Muscle of leg (tissue), 11 donors: ENCODE results near the gene SIK3. TPM values are rescaled to one million over a fixed set of nuclear protein-coding genes. Genes with fewer than 3 reads are reported as not detected.

ENCODE experiments used
- DNase-seq: peaks from one replicate; pipeline ENCODE4 v3.0.0; 2013
- H3K27ac ChIP-seq: one replicate; pipeline ENCODE4 v1.5.1; 2013; ENCODE audit warnings: mild to moderate bottlenecking, low read length, control low read depth
- H3K27me3 ChIP-seq: one replicate; pipeline ENCODE4 v1.6.1; 2013; ENCODE audit warnings: low read length; ENCODE audit not compliant: control insufficient read depth, insufficient read depth
- H3K36me3 ChIP-seq: one replicate; pipeline ENCODE4 v1.6.1; 2013; ENCODE audit warnings: low read length; ENCODE audit not compliant: control insufficient read depth, insufficient read depth
- H3K4me1 ChIP-seq: one replicate; pipeline ENCODE4 v1.6.1; 2013; ENCODE audit warnings: low read length; ENCODE audit not compliant: control insufficient read depth, insufficient read depth
- H3K4me3 ChIP-seq: one replicate; pipeline ENCODE4 v1.5.1; 2013; ENCODE audit warnings: low read length, control low read depth
- H3K9me3 ChIP-seq: replicated peaks from 2 replicates; pipeline ENCODE4 v1.6.1; 2013; ENCODE audit warnings: low read depth, low read length; ENCODE audit not compliant: control insufficient read depth
- WGBS: methylation state at CpG from one replicate; pipeline ENCODE4 v1.1.5; 2013; ENCODE audit warnings: missing lambda C conversion rate; ENCODE audit not compliant: insufficient coverage; 5-methylcytosine and 5-hydroxymethylcytosine counted together
- polyA plus RNA-seq, 8 donors: library from polyadenylated mRNA; unstranded; fragments of 120-200 nt; gene quantifications; one replicate each; pipeline versions ENCODE4 v1.2.1 to v1.2.3, GENCODE V29; 2013; ENCODE audit warnings: inconsistent platforms in 1 of 8, low replicate concordance in 1 of 8; ENCODE audit not compliant: insufficient read length in 8 of 8, insufficient read depth in 1 of 8
- total RNA-seq: library from RNA; stranded (reverse); fragments of 120-200 nt; gene quantifications from one replicate; pipeline ENCODE4 v1.2.4, GENCODE V29; 2013

Gene SIK3
- total and polyA plus RNA-seq, 9 donors, result 20.0 to 35.0 (median 29.5) TPM

- Histone ChIP-seq H3K36me3 (no peaks in the 10 kb centered on the region), H3K27ac (no peak overlapping the region), H3K27me3 (no peaks in the 10 kb centered on the region), H3K9me3 (no peaks in the 10 kb centered on the region), H3K4me3 (no peak overlapping the region), H3K4me1 (peaks cover 3% of the 10 kb centered on the region)
- WGBS, result no CpG with 5 or more reads among the region's 1 CpG
- DNase-seq, result no peak
These were observed 189.0 kb downstream of the SIK3 start for GRCh38 chr11:116909245-116909644.

- no peaks in the 10 kb centered on the region for H3K9me3 ChIP-seq
- 83% methylated on average over 4 of the region's 6 CpGs for WGBS
- no peak for DNase-seq
- H3K4me1 ChIP-seq, result peaks cover 7% of the 10 kb centered on the region
- no peak overlapping the region for H3K27ac ChIP-seq
- no peak overlapping the region for H3K4me3 ChIP-seq
- no peaks in the 10 kb centered on the region for H3K27me3 ChIP-seq
- H3K36me3 ChIP-seq, result no peaks in the 10 kb centered on the region
These were observed 191.7 kb downstream of the SIK3 start for GRCh38 chr11:116906479-116906878.

GRCh38 chr11:116903090-116903489 is 195.1 kb downstream of the SIK3 start:
- no CpG with 5 or more reads among the region's 1 CpG for WGBS
- no peaks in the 10 kb centered on the region for H3K27me3 ChIP-seq
- peak; percentile 75 for DNase-seq

GRCh38 chr11:116901964-116902688 is 196.1 kb downstream of the SIK3 start:
- DNase-seq, result peak; percentile 77
- Histone ChIP-seq H3K9me3 (peaks cover 6% of the 10 kb centered on the region), H3K27ac (peak overlapping the region; percentile 84), H3K36me3 (no peaks in the 10 kb centered on the region), H3K27me3 (no peaks in the 10 kb centered on the region), H3K4me1 (peaks cover 13% of the 10 kb centered on the region), H3K4me3 (no peak overlapping the region)
- WGBS, result no CpG with 5 or more reads among the region's 2 CpGs

More at GRCh38 chr11:116903090-116903489, 195.1 kb downstream of the SIK3 start:
- Histone ChIP-seq H3K36me3 (no peaks in the 10 kb centered on the region), H3K27ac (peak overlapping the region; percentile 43), H3K4me1 (peaks cover 13% of the 10 kb centered on the region), H3K4me3 (no peak overlapping the region), H3K9me3 (peaks cover 6% of the 10 kb centered on the region)

DNA sequence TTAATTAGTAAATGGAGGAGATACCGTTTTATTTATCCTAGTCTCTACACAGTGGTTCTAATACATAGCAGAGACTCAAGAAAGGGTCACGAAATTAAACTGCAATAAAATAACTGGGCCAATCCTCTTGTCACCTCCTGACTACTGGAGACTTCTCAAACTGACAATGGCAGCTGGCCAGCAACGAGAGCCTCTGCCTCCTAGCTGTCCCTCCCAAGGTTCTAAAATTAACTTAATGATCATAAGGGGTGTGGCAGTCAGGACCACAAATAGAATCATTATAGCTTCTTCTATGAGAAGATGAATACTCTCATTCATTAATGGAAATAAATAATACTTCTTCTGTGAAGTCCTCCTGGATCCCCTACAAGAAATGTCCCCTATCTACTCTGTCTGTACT is 197.0 kb downstream of the SIK3 start:
- WGBS, result no CpG with 5 or more reads among the region's 3 CpGs
- DNase-seq, result peak; percentile 83
- Histone ChIP-seq H3K27ac (peak overlapping the region; percentile 87), H3K9me3 (peaks cover 6% of the 10 kb centered on the region), H3K4me3 (no peak overlapping the region), H3K27me3 (no peaks in the 10 kb centered on the region), H3K36me3 (peaks cover 3% of the 10 kb centered on the region), H3K4me1 (peaks cover 13% of the 10 kb centered on the region)

- Histone ChIP-seq H3K4me1 (peaks cover 5% of the 10 kb centered on the region), H3K27me3 (no peaks in the 10 kb centered on the region), H3K36me3 (peaks cover 16% of the 10 kb centered on the region), H3K4me3 (no peak overlapping the region), H3K27ac (no peak overlapping the region), H3K9me3 (peaks cover 6% of the 10 kb centered on the region)
- WGBS, result 100% methylated on average over 5 of the region's 8 CpGs
- no peak for DNase-seq
These were observed 202.0 kb downstream of the SIK3 start for GRCh38 chr11:116896211-116896610.

DNA sequence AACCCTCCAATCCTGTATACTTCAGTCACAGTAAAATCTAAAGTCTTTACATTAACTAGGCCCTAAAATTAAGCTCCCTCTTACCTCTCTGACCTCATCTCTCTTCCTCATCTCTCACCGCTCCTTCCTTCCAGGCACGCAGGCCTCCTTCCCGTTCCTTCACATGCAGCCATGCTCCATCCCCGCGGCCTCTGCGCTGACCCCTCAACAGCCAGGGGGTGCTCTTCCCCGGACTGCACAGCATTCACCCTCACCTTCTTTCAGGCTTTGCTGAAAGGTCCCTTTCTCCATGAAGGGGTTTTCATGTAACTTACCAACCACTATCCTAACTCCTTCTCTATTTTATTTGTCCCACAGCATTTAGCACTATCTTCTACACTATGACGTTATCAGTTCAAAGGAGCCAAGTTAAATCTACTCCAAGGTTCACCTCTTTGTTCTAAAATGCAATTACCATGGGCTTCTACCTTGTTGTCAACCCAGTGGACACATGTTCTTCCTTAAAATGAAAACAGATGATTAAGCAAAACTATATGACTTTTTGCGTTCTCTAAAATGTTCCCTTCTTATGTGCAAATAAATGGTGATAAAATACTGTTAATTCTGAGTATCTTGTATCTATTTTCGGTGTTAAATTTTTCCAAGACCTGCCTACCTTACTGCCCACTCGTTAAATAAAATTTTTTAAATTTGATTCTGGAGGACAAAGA is 203.0 kb downstream of the SIK3 start:
- no peak for DNase-seq
- peaks cover 16% of the 10 kb centered on the region for H3K36me3 ChIP-seq
- H3K27me3 ChIP-seq, result no peaks in the 10 kb centered on the region
- no peak overlapping the region for H3K27ac ChIP-seq
- H3K9me3 ChIP-seq, result peaks cover 6% of the 10 kb centered on the region
- no peaks in the 10 kb centered on the region for H3K4me1 ChIP-seq
- WGBS, result 26% methylated on average over 7 of the region's 11 CpGs
- no peak overlapping the region for H3K4me3 ChIP-seq

DNA sequence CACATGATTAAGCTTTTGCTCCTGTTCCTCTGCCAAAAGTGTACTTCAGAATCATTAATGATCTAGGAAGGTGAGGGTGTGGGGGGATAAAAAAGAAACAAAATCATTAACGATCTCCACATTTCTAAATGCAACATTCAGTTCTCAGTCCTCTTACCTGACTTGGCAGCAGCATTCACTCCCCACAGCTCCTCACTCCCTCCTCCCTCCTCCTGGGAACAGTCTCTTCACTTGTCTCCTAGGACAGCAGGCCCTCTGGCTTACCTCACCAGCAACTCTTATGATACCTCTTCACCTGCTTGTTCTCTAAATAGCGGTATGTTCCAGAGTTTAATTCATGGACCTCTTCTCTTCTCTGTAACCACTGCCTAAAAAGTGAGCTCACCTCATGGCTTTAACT is 204.3 kb downstream of the SIK3 start:
- H3K9me3 ChIP-seq, result no peaks in the 10 kb centered on the region
- no peak for DNase-seq
- H3K36me3 ChIP-seq, result peaks cover 16% of the 10 kb centered on the region
- H3K4me3 ChIP-seq, result no peak overlapping the region
- peaks cover 2% of the 10 kb centered on the region for H3K4me1 ChIP-seq
- 100% methylated on average over 1 of the region's 2 CpGs for WGBS
- H3K27ac ChIP-seq, result no peak overlapping the region
- no peaks in the 10 kb centered on the region for H3K27me3 ChIP-seq

GRCh38 chr11:116893437-116893836 is 204.8 kb downstream of the SIK3 start:
- no peak for DNase-seq
- no CpG with 5 or more reads among the region's 3 CpGs for WGBS
- Histone ChIP-seq H3K36me3 (peaks cover 16% of the 10 kb centered on the region), H3K9me3 (no peaks in the 10 kb centered on the region), H3K4me3 (no peak overlapping the region), H3K4me1 (peaks cover 5% of the 10 kb centered on the region), H3K27ac (no peak overlapping the region), H3K27me3 (no peaks in the 10 kb centered on the region)

DNA sequence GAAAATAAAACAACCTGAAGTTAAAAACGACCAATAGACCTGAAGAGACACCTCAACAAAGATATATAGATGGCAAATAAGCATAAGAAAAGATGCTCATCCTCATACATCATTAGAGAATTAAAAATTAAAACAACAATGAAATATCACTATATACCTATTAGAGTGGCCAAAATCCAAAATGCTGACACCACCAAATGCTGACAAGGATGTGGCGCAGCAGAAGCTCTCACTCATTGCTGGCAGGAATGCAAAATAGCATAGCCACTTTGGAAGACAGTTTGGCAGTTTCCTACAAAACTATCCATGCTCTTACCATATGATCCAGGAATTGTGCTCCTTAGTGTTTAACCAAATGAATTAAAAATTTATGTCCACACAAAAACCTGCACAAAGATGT is 205.9 kb downstream of the SIK3 start:
- Histone ChIP-seq H3K27ac (no peak overlapping the region), H3K36me3 (peaks cover 16% of the 10 kb centered on the region), H3K9me3 (no peaks in the 10 kb centered on the region), H3K4me3 (no peak overlapping the region), H3K27me3 (no peaks in the 10 kb centered on the region), H3K4me1 (peaks cover 11% of the 10 kb centered on the region)
- no peak for DNase-seq
- 83% methylated on average over 1 of the region's 2 CpGs for WGBS
